HCT116 (cell line): ENCODE results near the gene MAN2B2. TPM values are rescaled to one million over a fixed set of nuclear protein-coding genes. Genes with fewer than 3 reads are reported as not detected.
A peak's percentile ranks its signal among the peaks of the same experiment; 100 is the strongest.
"Not testable (repeated sequence)": the region's sequence is repeated elsewhere in the genome, so short reads cannot be mapped to it uniquely, and the experiment has no call there.

Experiments used
- ATAC-seq: fragments of 200-7000 bp; cut with Tn5 transposase; 2 replicates; pipeline ENCODE4 v1.9.1; 2020; ENCODE audit warnings: mild to moderate bottlenecking, moderate library complexity
- BruUV-seq: library from RNA; stranded (reverse); fragments of 400-500 nt; replicated peaks from 2 replicates; lab custom pipeline; 2021; lab: Mats Ljungman, UMichigan
- CTCF ChIA-PET: fragments of 300-600 bp; sonication (Branson Sonifier 250); formaldehyde crosslinking; loops from one replicate; lab custom pipeline; 2021; ENCODE audit warnings: antibody characterized with exemption; lab: Charles Lee
- POLR2A ChIA-PET: fragments of 300-600, 350-600 bp; sonication (Branson Sonifier 250); formaldehyde crosslinking; loops from one replicate; lab custom pipeline; 2021; ENCODE audit warnings: antibody characterized with exemption; lab: Charles Lee
- RAD21 ChIA-PET, 2 experiments: fragments of 300-600 bp; sonication (Branson Sonifier 250); formaldehyde crosslinking; loops; one replicate each; lab custom pipeline; 2023; ENCODE audit warnings: low total read pairs in 2 of 2; ENCODE audit not compliant: uncharacterized antibody in 2 of 2, unreplicated experiment in 2 of 2, low non-redundant PET in 1 of 2; lab: Charles Lee
- DNase-seq: peaks from one replicate; pipeline ENCODE4 v3.0.0-alpha.2; 2010; ENCODE audit warnings: low read depth, low spot score
- H2AFZ ChIP-seq: fragments of 200-600 bp; shearing (Covaris generic), sonication (generic); 2 replicates; pipeline ENCODE4 v1.6.1; 2017; ENCODE audit warnings: low read depth, mixed run types, mixed read lengths, antibody characterized with exemption, low read length; ENCODE audit not compliant: poor library complexity, severe bottlenecking
- H3K27ac ChIP-seq: 2 replicates; pipeline ENCODE4 v1.5.1; 2012; ENCODE audit warnings: low read depth, low read length
- H3K27me3 ChIP-seq: fragments of 200-600 bp; sonication (generic); 2 replicates; pipeline ENCODE4 v1.6.1; 2016; ENCODE audit warnings: mixed run types, low read length, mixed read lengths; ENCODE audit not compliant: insufficient read depth
- H3K36me3 ChIP-seq, 2 experiments: fragments of 200-500 bp in 1 of 2; fragments of 200-600 bp in 1 of 2; sonication (Bioruptor generic) in 1 of 2; sonication (generic) in 1 of 2; 2 replicates each; pipeline versions ENCODE4 v1.5.1 to v1.6.1; 2014 to 2016; ENCODE audit warnings: low read length in 2 of 2, inconsistent platforms in 1 of 2, mixed read lengths in 1 of 2, mixed run types in 1 of 2; ENCODE audit not compliant: insufficient read depth in 2 of 2, control insufficient read depth in 1 of 2
- H3K4me1 ChIP-seq, 2 experiments: fragments of 200-600 bp in 1 of 2; sonication (generic) in 1 of 2; 2 replicates each; pipeline versions ENCODE4 v1.5.1 to v1.6.1; 2012 to 2017; ENCODE audit warnings: low read length in 2 of 2, inconsistent platforms in 1 of 2, mild to moderate bottlenecking in 1 of 2, mixed read lengths in 1 of 2, mixed run types in 1 of 2, moderate library complexity in 1 of 2; ENCODE audit not compliant: insufficient read depth in 2 of 2, control insufficient read depth in 1 of 2
- H3K4me2 ChIP-seq: fragments of 200-600 bp; sonication (generic); 2 replicates; pipeline ENCODE4 v1.6.1; 2017; ENCODE audit warnings: mixed run types, low read length, mixed read lengths
- H3K4me3 ChIP-seq, 2 experiments: fragments of 200-600 bp in 1 of 2; sonication (generic) in 1 of 2; replicated peaks in 1 of 2; 2 replicates each; pipeline ENCODE4 v1.5.1; 2011 to 2016; ENCODE audit warnings: low read length in 2 of 2, control low read depth in 1 of 2, low read depth in 1 of 2, mild to moderate bottlenecking in 1 of 2, mixed read lengths in 1 of 2, mixed run types in 1 of 2
- H3K79me2 ChIP-seq: fragments of 200-600 bp; sonication (generic); 2 replicates; pipeline ENCODE4 v1.6.1; 2017; ENCODE audit warnings: mild to moderate bottlenecking, mixed run types, low read length, moderate library complexity, mixed read lengths; ENCODE audit not compliant: insufficient read depth
- H3K9ac ChIP-seq: fragments of 200-600 bp; sonication (generic); 2 replicates; pipeline ENCODE4 v1.6.1; 2016; ENCODE audit warnings: low read length, mixed read lengths
- H3K9me2 ChIP-seq: fragments of 200-600 bp; sonication (generic), shearing (Covaris generic); 2 replicates; pipeline ENCODE4 v1.6.1; 2017; ENCODE audit warnings: mixed run types, mild to moderate bottlenecking, moderate library complexity; ENCODE audit not compliant: insufficient read depth
- H3K9me3 ChIP-seq, 2 experiments: fragments of 200-500 bp in 1 of 2; fragments of 200-600 bp in 1 of 2; sonication (Bioruptor generic) in 1 of 2; sonication (generic) in 1 of 2; 2 replicates each; pipeline ENCODE4 v1.6.1; 2014 to 2017; ENCODE audit warnings: low read length in 2 of 2, mixed read lengths in 2 of 2, inconsistent platforms in 1 of 2, low read depth in 1 of 2, mild to moderate bottlenecking in 1 of 2, mixed run types in 1 of 2, moderate library complexity in 1 of 2; ENCODE audit not compliant: control insufficient read depth in 1 of 2, insufficient read depth in 1 of 2
- H4K20me1 ChIP-seq: fragments of 200-600 bp; sonication (generic), shearing (Covaris generic); 2 replicates; pipeline ENCODE4 v1.6.1; 2017; ENCODE audit warnings: mixed run types, mild to moderate bottlenecking, moderate library complexity; ENCODE audit not compliant: insufficient read depth
- CTCF ChIP-seq, 3 experiments: fragments of 200-600 bp in 1 of 3; sonication (generic) in 1 of 3; IDR thresholded peaks in 2 of 3; conservative IDR thresholded peaks in 1 of 3; 2 replicates each; pipeline ENCODE4 v1.5.1; 2012 to 2017; ENCODE audit warnings: low read depth in 2 of 3, low read length in 2 of 3, antibody characterized with exemption in 1 of 3, borderline replicate concordance in 1 of 3, control low read depth in 1 of 3, mild to moderate bottlenecking in 1 of 3, mixed read lengths in 1 of 3, mixed run types in 1 of 3, moderate library complexity in 1 of 3; ENCODE audit not compliant: insufficient read depth in 1 of 3
- ELF1 ChIP-seq: IDR thresholded peaks from 2 replicates; pipeline ENCODE4 v1.6.1; 2012; ENCODE audit warnings: low read depth, borderline replicate concordance
- RAD21 ChIP-seq: IDR thresholded peaks from 2 replicates; pipeline ENCODE4 v1.6.1; 2012; ENCODE audit warnings: low read depth, mild to moderate bottlenecking
- SRF ChIP-seq: IDR thresholded peaks from 2 replicates; pipeline ENCODE4 v1.6.1; 2012; ENCODE audit warnings: low read depth
- YY1 ChIP-seq: IDR thresholded peaks from 2 replicates; pipeline ENCODE4 v1.6.1; 2011; ENCODE audit warnings: low read length, low read depth, moderate library complexity, mild to moderate bottlenecking; ENCODE audit not compliant: insufficient replicate concordance; ENCODE audit errors: extremely low read depth
- ZFX ChIP-seq: fragments of 450-650 bp; IDR thresholded peaks from 2 replicates; pipeline ENCODE4 v1.6.1; 2017
- ZNF274 ChIP-seq: fragments of 200-500 bp; sonication (Bioruptor generic); IDR thresholded peaks from 2 replicates; pipeline ENCODE4 v1.6.1; 2014; ENCODE audit warnings: mild to moderate bottlenecking, low read depth, low read length, inconsistent platforms
- intact Hi-C: fragments of 100-400 bp; cut with micrococcal nuclease; formaldehyde crosslinking; loops from 2 replicates; pipeline ENCODE4 v1.10.0; 2022
- total RNA-seq: library from RNA; stranded (reverse); gene quantifications from one replicate; pipeline ENCODE4 v1.2.1, GENCODE V29; 2021; ENCODE audit not compliant: unreplicated experiment
- TF ChIP-seq, protein P1 (sequence below): IDR thresholded peaks from 2 replicates; pipeline ENCODE4 v1.6.1; 2012

Gene MAN2B2
- total RNA-seq, 1 experiment from 2014 or later, result 18.0 TPM

GRCh38 chr4:6671648-6672047 is 96.7 kb downstream of the MAN2B2 start:
- DNase-seq (no peak), ATAC-seq (no peak)
- Histone ChIP-seq H3K9me3 (no peaks in the 10 kb centered on the region), H3K9ac (no peak overlapping the region), H3K27ac (no peak overlapping the region), H3K36me3 (peaks cover 11 to 17% of the 10 kb centered on the region in 2 experiments; a peak in 3 of 4 replicates), H4K20me1 (peaks cover 18% of the 10 kb centered on the region; the same call in 1 of the 2 replicates), H3K4me1 (peaks cover 8 to 16% of the 10 kb centered on the region in 2 experiments; a peak in 3 of 4 replicates), H3K4me2 (no peak overlapping the region), H3K4me3 (no peak overlapping the region), H3K27me3 (no peaks in the 10 kb centered on the region), H2AFZ (no peak overlapping the region), H3K79me2 (peaks cover 25% of the 10 kb centered on the region), H3K9me2 (no peaks in the 10 kb centered on the region)
- ChIA-PET POLR2A (interaction anchor here (3.6 kb wide), 1 partner anchor 19 kb away, joined by 35 read pairs; no protein-coding TSS in a partner anchor), RAD21 (no interaction called here), CTCF (no interaction called here)
- no peak for TF ChIP-seq RAD21
- TF ChIP-seq ZFX, result no peak
- no peak for TF ChIP-seq SRF
- TF ChIP-seq CTCF (IDR thresholded peaks at IDR 0.05 in 2 of 3, conservative IDR thresholded peaks at IDR 0.05 in 1 of 3; ENCODE audit: borderline replicate concordance in 1 of 3, insufficient read depth in 1 of 3, low read depth in 2 of 3, low read length in 2 of 3), result no peak
- no peak for TF ChIP-seq ZNF274
- no peak for TF ChIP-seq YY1
- BruUV-seq, result no TSS peak
- intact Hi-C loops, result no loop called here

DNA sequence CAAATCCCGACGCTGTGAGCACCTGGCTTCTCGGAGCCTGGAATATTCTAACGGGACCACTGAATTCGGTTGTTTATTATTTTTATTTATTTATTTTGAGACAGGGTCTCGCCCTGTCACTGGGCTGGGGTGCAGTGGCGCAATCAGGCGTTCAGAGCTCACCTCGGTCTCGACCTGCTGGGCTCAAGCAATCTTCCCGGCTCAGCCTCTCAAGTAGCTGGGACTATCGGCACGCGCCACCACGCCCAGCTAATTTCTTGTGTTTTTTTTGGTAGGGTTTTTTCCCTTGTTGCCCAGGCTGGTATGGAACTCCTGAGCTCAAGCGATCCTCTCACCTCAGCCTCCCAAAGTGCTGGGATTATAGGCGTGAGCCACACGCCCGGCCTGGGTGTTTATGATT is 97.1 kb downstream of the MAN2B2 start:
- POLR2A ChIA-PET, result interaction anchor here (2.0 to 3.6 kb wide), 2 partner anchors 18 to 28 kb away, joined by 17 to 35 read pairs; no protein-coding TSS in a partner anchor
- no peaks in the 10 kb centered on the region for H3K9me2 ChIP-seq
- peak overlapping the region; percentile 99; the same call in 1 of the 2 replicates for H3K27ac ChIP-seq
- H3K36me3 ChIP-seq, result peaks cover 11 to 22% of the 10 kb centered on the region in 2 experiments; a peak in 3 of 4 replicates
- no peak for TF ChIP-seq ELF1
- TF ChIP-seq, protein P1, sequence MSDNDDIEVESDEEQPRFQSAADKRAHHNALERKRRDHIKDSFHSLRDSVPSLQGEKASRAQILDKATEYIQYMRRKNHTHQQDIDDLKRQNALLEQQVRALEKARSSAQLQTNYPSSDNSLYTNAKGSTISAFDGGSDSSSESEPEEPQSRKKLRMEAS, result no peak
- CTCF ChIA-PET, result interaction anchor here (1.4 kb wide), 1 partner anchor 9 kb away, joined by 4 read pairs; no protein-coding TSS in a partner anchor
- H3K4me2 ChIP-seq, result no peak overlapping the region
- ATAC-seq (no peak), DNase-seq (no peak)
- no peak overlapping the region for H3K4me3 ChIP-seq
- H3K9ac ChIP-seq, result no peak overlapping the region
- no peaks in the 10 kb centered on the region for H3K27me3 ChIP-seq
- RAD21 ChIA-PET, result no interaction called here
- no peak overlapping the region for H2AFZ ChIP-seq
- BruUV-seq, result no TSS peak
- H3K4me1 ChIP-seq, result peaks cover 8 to 16% of the 10 kb centered on the region in 2 experiments; a peak in 3 of 4 replicates
- no peaks in the 10 kb centered on the region for H3K9me3 ChIP-seq
- intact Hi-C loops, result no loop called here
- peaks cover 30% of the 10 kb centered on the region for H3K79me2 ChIP-seq
- peaks cover 19% of the 10 kb centered on the region; the same call in 1 of the 2 replicates for H4K20me1 ChIP-seq

DNA sequence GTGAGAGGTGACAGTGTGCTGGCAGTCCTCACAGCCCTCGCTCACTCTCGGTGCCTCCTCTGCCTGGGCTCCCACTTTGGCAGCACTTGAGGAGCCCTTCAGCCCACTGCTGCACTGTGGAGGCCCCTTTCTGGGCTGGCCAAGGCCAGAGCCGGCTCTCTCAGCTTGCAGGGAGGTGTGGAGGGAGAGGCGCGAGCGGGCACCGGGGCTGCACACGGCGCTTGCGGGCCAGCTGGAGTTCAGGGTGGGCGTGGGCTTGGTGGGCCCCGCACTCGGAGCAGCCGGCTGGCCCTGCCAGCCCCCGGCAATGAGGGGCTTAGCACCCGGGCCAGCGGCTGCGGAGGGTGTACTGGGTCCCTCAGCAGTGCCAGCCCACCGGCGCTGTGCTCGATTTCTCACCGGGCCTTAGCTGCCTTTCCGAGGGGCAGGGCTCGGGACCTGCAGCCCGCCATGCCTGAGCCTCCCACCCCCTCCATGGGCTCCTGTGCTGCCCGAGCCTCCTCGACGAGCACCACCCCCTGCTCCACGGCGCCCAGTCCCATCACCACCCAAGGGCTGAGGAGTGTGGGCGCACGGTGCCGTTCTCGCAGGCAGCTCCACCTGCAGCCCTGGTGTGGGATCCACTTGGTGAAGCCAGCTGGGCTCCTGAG is 97.7 kb downstream of the MAN2B2 start:
- RAD21 ChIA-PET, ATAC-seq, H2AFZ ChIP-seq, BruUV-seq, DNase-seq, H3K4me3 ChIP-seq, H3K9me2 ChIP-seq, intact Hi-C loops, H3K27me3 ChIP-seq, H3K9ac ChIP-seq, H3K9me3 ChIP-seq: not testable (repeated sequence)
- Histone ChIP-seq H3K79me2 (peaks cover 33% of the 10 kb centered on the region), H3K4me1 (peaks cover 8 to 16% of the 10 kb centered on the region in 2 experiments; a peak in 3 of 4 replicates), H3K36me3 (peaks cover 14 to 27% of the 10 kb centered on the region in 2 experiments; a peak in 3 of 4 replicates), H3K27ac (peak overlapping the region; percentile 99), H4K20me1 (peaks cover 19% of the 10 kb centered on the region; the same call in 1 of the 2 replicates), H3K4me2 (peak overlapping the region; percentile 82)
- CTCF ChIA-PET, result interaction anchor here (1.1 to 1.5 kb wide), 6 partner anchors 8 to 126 kb away, joined by 3 to 13 read pairs (median 4); no protein-coding TSS in a partner anchor
- POLR2A ChIA-PET, result interaction anchor here (1.2 to 3.6 kb wide), 19 partner anchors 9 to 419 kb away, joined by 3 to 55 read pairs (median 5); partner anchors contain the start of genes GRPEL1, MAN2B2, MRFAP1 and MRFAP1L1
